GM18870 (cell line): Measurements from ENCODE around the gene FAM47C.
A peak's percentile ranks its signal among the peaks of the same experiment; 100 is the strongest.
"Not testable (repeated sequence)": the region's sequence is repeated elsewhere in the genome, so short reads cannot be mapped to it uniquely, and the experiment has no call there.

Experiments
- ATAC-seq: cut with Tn5 transposase; IDR thresholded peaks from one replicate; pipeline ENCODE4 v1.9.1; 2021; ENCODE audit warnings: moderate library complexity; ENCODE audit not compliant: unreplicated experiment

The FAM47C gene

DNA sequence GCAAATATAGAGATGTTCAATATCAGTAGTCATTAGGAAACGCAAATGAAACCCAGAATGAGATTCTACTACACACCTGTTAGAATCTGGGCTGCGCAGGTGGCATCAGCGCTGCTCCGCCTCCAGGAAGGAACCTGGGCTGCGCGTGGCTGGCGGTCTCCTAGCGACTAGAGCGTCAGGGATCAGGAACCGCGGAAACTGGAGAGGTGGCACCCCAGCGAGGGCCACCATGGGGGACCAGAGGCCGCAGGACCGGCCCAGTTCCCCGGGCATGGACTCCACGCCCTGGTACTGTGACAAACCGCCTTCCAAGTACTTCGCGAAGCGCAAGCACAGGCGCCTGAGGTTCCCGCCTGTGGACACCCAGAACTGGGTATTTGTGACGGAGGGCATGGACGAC, at the start of gene FAM47C:
Gene FAM47C (plus strand): TSS at position 185 of the 400 bp plus-strand sequence. CDS start 45 bp downstream, at position 230.
- ATAC-seq = not testable (repeated sequence)

- no peak for ATAC-seq
Measured at GRCh38 chrX:36961590-36961989, 46.6 kb upstream of the FAM47C start.

- ATAC-seq = no peak
Measured at GRCh38 chrX:36963069-36963808, 44.9 kb upstream of the FAM47C start.

GRCh38 chrX:36963852-36964251, 44.3 kb upstream of the FAM47C start:
- no peak for ATAC-seq

DNA sequence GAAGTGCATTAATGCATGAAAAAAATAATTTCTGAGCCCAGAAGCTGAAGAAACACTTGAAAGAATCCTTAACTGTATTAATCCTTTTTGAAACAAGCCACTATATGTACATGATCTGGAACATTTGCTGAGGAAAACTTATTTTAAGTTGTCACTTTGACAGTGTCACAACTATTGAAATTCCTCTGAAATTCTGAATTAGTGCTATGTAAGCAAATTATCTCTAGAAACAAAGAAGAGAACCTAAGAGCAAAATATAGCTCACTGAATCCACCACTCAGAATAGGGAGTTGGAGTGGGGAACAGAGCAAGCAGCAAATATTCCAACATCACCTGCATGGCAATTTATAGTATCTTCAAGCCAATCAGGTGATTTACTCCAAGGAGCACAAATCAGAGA, 34.6 kb upstream of the FAM47C start:
- no peak for ATAC-seq

DNA sequence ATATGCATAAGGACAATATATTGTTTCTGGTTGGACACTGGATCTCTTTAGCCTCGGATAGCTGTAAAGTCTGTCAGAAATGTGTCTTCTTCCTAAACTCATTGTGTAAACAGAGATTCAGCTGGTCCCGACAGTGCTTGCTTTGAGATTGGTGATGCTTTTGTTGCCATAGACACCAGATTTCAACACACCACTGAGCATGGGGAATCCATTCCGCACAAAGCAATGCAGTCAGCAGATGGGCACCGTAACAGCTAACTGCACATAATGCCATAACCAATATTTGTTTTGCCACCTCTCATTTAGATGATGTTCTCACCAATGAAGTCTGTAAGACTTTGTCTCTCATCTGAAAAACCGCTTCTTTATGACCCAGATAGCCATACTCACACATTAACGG, 33.3 kb upstream of the FAM47C start:
- ATAC-seq = no peak

DNA sequence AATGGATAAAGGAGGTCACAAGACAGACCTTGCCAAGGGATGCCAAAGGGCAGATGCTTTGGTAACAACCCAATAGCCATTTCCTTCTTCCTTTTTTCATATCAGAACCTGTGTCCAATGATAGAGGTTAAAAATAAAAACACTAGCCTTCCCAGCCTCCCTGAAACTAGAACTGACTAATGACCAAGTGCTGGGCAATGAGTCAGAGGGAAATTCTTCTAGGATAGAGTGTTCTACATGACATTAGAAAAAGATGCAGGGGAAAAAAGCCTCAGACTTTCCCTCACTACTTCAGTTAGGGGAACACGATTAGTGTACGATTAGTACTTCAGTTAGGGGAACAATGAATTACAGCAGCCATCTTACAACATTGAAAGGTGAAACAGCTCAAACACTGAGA, 29.3 kb upstream of the FAM47C start:
- ATAC-seq = no peak

DNA sequence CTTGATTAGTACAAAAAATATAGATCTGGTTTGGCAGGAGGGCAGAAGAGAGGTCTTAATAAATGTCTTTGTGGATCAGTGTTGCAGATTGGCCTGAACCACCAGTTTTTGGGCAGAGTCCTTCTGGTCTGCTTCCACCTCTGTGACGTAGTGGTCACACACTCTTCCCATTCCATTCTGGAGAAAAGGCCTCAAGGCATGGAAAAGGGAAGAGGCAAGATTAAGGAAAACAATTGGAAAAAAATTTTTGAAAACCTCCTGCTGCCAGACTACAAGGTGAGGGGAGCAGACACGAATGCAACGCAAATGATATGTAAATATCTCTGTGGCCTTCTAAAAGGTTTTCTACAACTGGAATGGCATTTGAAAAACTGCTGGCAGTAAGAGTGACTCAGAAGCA, 24.3 kb upstream of the FAM47C start:
- no peak for ATAC-seq

GRCh38 chrX:36985416-36986209, 22.6 kb upstream of the FAM47C start:
- ATAC-seq = not testable (repeated sequence)

GRCh38 chrX:36986231-36986630, 21.9 kb upstream of the FAM47C start:
- ATAC-seq = no peak

- not testable (repeated sequence) for ATAC-seq
Measured at GRCh38 chrX:36987212-36987611, 21.0 kb upstream of the FAM47C start.

GRCh38 chrX:37000140-37000539, 8.0 kb upstream of the FAM47C start:
- no peak for ATAC-seq

DNA sequence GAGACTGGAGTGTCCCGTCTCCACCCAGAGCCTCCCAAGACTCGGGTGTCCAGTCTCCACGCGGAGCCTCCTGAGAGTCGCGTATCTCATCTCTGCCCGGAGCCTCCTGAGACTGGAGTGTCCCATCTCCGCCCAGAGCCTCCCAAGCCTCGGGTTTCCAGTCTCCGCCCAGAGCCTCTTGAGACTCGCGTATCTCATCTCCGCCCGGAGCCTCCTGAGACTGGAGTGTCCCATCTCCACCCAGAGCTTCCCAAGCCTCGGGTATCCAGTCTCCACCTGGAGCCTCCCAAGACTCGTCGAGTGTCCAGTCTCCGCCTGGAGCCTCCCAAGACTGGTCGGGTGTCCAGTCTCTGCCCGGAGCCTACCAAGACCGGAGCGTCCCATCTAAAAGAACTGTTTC, 2.3 kb downstream of the FAM47C start:
- ATAC-seq = no peak

GRCh38 chrX:37034260-37034659, 26.1 kb downstream of the FAM47C start:
- not testable (repeated sequence) for ATAC-seq

- not testable (repeated sequence) for ATAC-seq
Measured at GRCh38 chrX:37036674-37037220, 28.6 kb downstream of the FAM47C start.

- not testable (repeated sequence) for ATAC-seq
Measured at GRCh38 chrX:37038814-37039213, 30.6 kb downstream of the FAM47C start.

- ATAC-seq = not testable (repeated sequence)
Measured at GRCh38 chrX:37042956-37043885, 35.1 kb downstream of the FAM47C start.

GRCh38 chrX:37047776-37048175, 39.6 kb downstream of the FAM47C start:
- ATAC-seq = no peak

- not testable (repeated sequence) for ATAC-seq
Measured at GRCh38 chrX:37057572-37057971, 49.4 kb downstream of the FAM47C start.

DNA sequence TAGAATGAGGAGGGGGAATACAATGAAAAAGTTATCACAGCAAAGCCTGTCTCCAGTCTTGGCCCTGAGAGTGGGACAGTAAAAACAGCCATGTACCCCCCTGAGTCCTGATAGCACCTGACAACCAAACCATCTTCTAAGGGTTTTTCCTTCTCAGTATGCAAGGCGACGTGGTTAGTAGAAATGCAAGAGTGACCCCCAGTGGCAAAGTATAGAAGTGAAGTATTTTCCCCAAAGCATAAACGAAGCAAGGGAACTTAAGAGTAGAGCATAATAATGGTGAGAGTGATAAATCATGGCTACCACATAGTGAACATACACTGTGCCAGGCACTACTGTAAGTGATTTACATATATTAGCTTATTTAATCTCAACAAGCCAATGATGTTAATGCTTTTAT, 52.8 kb downstream of the FAM47C start:
- ATAC-seq = peak; percentile 85
